ENCODE results near the gene STARD4.

DNA sequence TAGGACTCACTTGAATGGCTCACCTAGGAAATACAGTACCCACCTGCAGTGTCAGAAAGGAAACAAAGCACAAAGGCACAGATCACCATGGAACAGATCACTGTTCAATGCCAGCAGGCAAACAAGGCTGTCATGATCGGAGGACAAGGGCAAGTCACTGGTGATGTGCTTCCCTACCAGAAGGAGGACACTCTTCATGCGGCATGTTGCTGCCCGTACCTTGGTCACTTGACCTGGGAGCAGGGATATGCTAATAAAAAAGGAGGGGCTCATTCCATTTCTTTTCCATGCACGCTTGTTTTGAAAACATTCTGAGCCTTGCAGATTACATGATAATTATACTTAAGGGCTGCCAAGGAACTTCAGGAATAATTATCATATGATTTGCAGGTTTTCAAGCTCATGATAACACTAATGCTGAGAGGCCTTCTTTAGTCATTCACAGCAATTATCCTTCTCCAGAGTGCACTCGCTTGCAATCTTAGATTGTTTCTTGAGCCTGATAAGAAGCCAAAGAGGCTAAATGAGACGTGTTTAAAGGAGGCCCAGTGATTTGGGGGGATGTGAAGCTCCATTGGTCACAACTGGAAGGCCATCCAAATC, 36.1 kb upstream of the STARD4 start:
- no peak for TF ChIP-seq POLR2AphosphoS5 (IDR thresholded peaks at IDR 0.05)
- TF ChIP-seq, protein P1, sequence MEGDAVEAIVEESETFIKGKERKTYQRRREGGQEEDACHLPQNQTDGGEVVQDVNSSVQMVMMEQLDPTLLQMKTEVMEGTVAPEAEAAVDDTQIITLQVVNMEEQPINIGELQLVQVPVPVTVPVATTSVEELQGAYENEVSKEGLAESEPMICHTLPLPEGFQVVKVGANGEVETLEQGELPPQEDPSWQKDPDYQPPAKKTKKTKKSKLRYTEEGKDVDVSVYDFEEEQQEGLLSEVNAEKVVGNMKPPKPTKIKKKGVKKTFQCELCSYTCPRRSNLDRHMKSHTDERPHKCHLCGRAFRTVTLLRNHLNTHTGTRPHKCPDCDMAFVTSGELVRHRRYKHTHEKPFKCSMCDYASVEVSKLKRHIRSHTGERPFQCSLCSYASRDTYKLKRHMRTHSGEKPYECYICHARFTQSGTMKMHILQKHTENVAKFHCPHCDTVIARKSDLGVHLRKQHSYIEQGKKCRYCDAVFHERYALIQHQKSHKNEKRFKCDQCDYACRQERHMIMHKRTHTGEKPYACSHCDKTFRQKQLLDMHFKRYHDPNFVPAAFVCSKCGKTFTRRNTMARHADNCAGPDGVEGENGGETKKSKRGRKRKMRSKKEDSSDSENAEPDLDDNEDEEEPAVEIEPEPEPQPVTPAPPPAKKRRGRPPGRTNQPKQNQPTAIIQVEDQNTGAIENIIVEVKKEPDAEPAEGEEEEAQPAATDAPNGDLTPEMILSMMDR (IDR thresholded peaks at IDR 0.05), result no peak
